GM21786 (cell line): ENCODE measurements around the gene PHKA2.
"Not testable (repeated sequence)": the region's sequence is repeated elsewhere in the genome, so short reads cannot be mapped to it uniquely, and the experiment has no call there.

Experiments used
- ATAC-seq: cut with Tn5 transposase; IDR thresholded peaks from one replicate; pipeline ENCODE4 v1.9.1; 2021; ENCODE audit not compliant: unreplicated experiment

PHKA2 gene

GRCh38 chrX:18980262-18980661 lies 3.7 kb downstream of the PHKA2 start:
- not testable (repeated sequence) for ATAC-seq

- no peak for ATAC-seq
Measured at GRCh38 chrX:18974993-18975392, 8.9 kb downstream of the PHKA2 start.

- ATAC-seq = no peak
Measured at GRCh38 chrX:18973527-18974192, 10.3 kb downstream of the PHKA2 start.

GRCh38 chrX:18971506-18971905 lies 12.4 kb downstream of the PHKA2 start:
- ATAC-seq = no peak

GRCh38 chrX:18970465-18970864 lies 13.4 kb downstream of the PHKA2 start:
- ATAC-seq = no peak

GRCh38 chrX:18966624-18967023 lies 17.3 kb downstream of the PHKA2 start:
- no peak for ATAC-seq

- no peak for ATAC-seq
Measured at GRCh38 chrX:18964901-18965300, 19.0 kb downstream of the PHKA2 start.

- ATAC-seq = no peak
Measured at GRCh38 chrX:18964026-18964425, 19.9 kb downstream of the PHKA2 start.

GRCh38 chrX:18962329-18962728 lies 21.6 kb downstream of the PHKA2 start:
- no peak for ATAC-seq

- no peak for ATAC-seq
Measured at GRCh38 chrX:18961686-18962085, 22.2 kb downstream of the PHKA2 start.

- ATAC-seq = no peak
Measured at GRCh38 chrX:18956303-18957032, 27.4 kb downstream of the PHKA2 start.

GRCh38 chrX:18955676-18956075 lies 28.2 kb downstream of the PHKA2 start:
- ATAC-seq = no peak

GRCh38 chrX:18951032-18951431 lies 32.9 kb downstream of the PHKA2 start:
- ATAC-seq = no peak

- ATAC-seq = no peak
Measured at GRCh38 chrX:18949944-18950301, 34.0 kb downstream of the PHKA2 start.

GRCh38 chrX:18949291-18949943 lies 34.5 kb downstream of the PHKA2 start:
- no peak for ATAC-seq

- ATAC-seq = no peak
Measured at GRCh38 chrX:18946611-18947010, 37.3 kb downstream of the PHKA2 start.

- no peak for ATAC-seq
Measured at GRCh38 chrX:18946157-18946556, 37.8 kb downstream of the PHKA2 start.

- ATAC-seq = no peak
Measured at GRCh38 chrX:18945483-18945882, 38.4 kb downstream of the PHKA2 start.

GRCh38 chrX:18944482-18944881 lies 39.4 kb downstream of the PHKA2 start:
- no peak for ATAC-seq

GRCh38 chrX:18941896-18942295 lies 42.0 kb downstream of the PHKA2 start:
- no peak for ATAC-seq

GRCh38 chrX:18938710-18939109 lies 45.2 kb downstream of the PHKA2 start:
- no peak for ATAC-seq

GRCh38 chrX:18937173-18937572 lies 46.7 kb downstream of the PHKA2 start:
- ATAC-seq = no peak
